Measurements from ENCODE around the gene POLD1.

- TF ChIP-seq CTCF (IDR thresholded peaks at IDR 0.05; ENCODE audit: insufficient read depth, low read length, poor library complexity, severe bottlenecking) (no peak), EZH2phosphoT487 (conservative IDR thresholded peaks at IDR 0.05; ENCODE audit: low read length) (no peak)
These were observed 44.8 kb downstream of the POLD1 start for GRCh38 chr19:50428772-50429463.
